ENCODE data around the gene OR10P1. TPM values are rescaled to one million over a fixed set of nuclear protein-coding genes. Genes with fewer than 3 reads are reported as not detected.

The OR10P1 gene
- total RNA-seq, 1 experiment from 2014 or later, result not detected

DNA sequence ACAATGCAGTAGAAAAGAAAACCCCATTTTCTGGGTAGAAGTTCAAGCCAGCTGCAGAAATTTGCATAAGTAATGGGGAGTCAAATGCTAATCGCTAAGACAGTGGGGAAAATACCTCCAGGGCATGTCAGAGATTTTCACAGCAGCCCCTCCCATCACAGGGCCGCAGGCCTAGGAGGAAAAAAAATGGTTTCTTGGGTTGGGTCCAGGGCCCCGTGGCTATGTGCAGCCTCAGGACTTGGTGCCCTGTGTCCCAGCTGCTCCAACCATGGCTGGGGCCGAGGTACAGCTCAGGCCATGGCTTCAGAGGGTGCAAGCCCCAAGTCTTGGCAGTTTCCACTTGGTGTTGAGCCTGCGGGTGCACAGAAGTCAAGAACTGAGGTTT, 14.6 kb downstream of the OR10P1 start:
- DNase-seq (ENCODE audit: low read depth), result no peak

DNA sequence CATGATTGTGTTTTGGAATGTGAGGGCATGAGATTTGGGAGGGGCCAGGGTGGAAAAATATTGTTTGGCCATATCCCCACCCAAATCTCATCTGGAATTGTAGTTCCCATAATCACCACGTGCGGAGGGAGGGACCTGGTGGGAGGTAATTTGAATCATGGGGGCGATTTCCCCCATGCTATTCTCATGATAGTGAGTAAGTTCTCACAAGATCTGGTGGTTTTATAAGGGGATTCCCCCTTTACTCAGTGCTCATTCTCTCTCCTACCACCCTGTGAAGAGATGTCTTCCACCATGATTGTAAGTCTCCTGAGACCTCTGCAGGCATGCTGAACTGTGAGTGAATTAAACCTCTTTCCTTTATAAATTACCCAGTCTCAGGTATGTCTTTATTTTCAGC, 15.7 kb downstream of the OR10P1 start:
- no peak for DNase-seq (ENCODE audit: low read depth)

DNA sequence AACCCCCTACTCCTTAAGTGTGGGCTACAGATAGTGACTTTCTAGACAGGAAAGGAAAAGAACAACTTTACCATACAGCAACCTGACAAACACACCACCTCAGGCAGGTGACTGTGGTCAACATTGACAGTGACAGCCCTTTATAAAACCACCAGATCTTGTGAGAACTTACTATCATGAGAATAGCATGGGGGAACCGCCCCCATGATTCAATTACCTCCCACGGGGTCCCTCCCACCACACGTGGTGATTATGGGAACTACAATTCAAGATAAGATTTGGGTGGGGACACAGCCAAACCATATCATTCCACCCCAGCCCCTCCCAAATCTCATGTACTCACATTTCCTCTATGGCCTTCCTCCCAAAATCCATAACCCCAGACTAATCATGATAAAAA, 16.3 kb downstream of the OR10P1 start:
- DNase-seq (ENCODE audit: low read depth), result no peak

DNA sequence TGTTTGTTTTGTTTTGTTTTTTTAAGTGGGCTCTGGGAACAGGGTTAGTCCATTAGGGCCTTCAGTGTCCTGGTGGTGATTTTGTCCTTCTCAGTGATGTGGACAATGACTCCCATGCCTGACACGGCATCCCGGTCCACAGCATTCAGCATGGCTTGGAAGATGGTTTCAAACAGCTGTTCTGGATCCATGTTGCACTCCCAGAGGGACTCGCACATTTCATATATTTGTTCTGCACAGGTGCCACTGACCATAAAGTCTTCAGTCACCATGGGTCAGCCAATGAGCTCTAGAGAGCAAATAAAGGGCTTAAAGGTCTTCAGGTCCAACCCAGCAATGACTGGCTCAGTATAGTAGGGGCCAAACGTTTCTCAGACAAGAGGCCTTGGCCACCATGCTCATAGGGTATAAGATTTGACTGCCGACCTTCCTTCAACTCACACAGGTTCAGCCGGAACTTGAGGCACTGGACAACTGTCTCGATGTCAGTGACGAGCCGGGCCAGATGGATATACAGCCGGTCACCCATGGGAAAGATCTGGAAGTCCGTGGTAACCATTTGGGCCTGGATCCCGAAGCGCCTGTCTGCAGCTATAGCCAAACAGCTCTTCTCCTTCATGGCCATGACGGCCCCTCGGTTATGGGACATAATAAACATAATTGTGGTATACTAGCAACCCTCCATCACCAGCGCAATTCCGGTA, 18.0 kb downstream of the OR10P1 start:
- peak; percentile 68 for DNase-seq (ENCODE audit: low read depth)

DNA sequence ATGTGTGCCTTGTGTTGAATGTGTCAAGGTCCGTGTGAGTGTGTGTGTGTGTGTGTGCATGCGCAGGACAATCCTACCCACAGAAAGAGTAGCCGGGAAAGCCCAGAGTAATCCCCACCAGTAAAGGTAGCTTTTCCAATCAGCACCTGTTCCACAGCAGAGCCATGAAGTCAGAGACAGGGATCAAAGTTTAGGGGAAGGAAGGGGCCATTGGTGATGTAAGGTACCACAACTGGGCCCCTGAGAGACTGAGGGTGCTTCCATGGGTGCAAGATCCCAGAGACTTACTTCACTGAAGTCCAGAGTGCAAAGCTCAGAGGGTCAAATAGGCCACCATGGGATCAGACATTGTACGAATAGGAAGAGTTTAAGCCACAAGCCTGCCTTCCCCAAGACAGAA, 20.5 kb downstream of the OR10P1 start:
- DNase-seq (ENCODE audit: low read depth), result no peak

DNA sequence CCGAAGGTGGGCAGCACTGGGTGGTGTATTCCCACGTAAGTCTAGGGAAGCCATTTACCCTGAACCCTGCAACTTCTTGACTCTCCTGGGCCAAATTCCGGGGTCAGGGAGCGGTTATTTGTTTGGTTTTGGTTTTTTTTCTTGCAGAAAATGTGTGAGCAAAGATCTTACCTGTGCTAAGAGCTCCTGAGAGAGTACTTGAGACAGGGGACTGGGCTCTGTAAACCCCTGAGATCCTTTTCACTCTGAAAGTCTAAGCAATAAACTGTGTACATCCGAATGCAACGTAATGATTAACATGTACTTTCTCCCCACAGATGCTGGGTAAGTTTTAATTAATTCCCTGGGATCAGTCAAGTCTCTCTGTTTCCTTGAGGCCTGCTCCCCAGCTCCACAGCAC, 21.5 kb downstream of the OR10P1 start:
- DNase-seq (ENCODE audit: low read depth), result no peak

DNA sequence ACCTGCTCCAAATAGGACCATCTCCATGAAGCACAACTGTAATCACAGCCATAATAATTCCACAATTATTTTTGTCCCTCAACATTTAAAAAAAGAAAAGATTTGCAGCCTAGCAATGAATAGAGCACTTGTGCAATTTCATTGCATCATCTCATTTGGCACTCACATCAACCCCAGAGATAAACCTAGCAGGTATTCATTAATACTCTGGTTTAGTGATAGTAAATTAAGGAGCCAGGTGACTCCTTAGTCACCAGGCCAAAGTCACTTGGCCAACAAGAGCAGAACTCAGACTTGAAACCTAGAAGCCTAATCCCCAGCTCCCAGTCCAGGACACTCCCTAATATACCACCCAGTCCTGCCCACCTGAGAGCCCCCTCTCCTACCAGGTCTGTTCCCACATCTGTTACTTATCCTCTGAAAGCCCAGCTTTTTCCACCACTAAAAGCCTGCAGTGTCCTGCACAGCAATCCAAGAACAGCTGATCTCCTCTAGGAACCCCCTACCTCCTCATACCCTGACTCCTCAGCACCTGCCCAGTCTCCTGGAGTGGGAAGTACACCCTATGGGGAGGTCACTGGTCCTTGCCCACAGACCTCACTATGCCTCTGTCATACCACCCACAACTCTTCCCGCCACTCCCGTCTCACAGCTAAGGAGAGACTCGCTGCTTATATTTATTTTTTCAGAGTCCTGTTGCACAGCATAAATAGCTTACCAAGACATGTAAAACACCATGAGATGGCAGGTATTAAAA, 22.1 kb downstream of the OR10P1 start:
- DNase-seq (ENCODE audit: low read depth), result no peak

DNA sequence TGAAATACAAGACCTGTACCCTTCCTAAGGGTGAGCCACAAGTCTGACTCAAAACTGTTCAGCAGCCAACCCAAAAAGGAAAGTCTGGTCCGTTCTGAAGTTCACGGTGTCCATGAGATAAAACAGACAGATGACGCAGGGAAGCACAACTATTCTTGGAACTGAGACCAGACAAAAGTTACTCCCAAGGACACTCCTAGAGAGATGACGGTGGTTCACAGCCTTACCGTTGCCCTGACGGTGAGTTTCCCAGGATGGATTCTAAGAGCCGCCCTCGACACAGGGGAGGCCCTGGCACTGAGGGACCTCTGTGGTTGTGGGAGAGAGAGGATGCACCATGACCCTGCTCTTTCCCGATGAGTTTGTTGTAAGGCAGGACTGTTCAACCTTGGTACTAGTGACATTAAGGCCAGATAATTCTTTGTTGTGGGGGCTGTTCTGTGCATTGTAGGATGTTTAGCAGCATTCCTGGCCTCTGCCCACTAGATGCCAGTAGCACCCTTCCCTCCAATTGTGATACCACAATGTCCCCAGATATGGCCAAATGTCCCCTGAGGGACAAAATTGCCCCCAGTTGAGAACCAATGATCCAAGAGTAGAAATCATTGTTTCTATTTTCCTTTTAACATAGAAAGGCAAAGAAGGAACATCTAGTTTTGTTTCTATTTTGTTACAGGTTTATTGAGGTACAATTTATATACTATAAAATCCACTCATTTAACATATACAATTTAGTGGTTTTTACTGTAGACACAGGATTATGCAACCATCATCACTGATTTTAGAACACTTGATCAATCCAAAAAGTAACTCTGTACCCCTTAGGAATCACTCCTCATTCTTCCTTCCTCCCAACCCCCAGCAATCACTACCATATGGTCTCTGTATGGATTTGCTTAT, 23.0 kb downstream of the OR10P1 start:
- peak; percentile 53 for DNase-seq (ENCODE audit: low read depth)

DNA sequence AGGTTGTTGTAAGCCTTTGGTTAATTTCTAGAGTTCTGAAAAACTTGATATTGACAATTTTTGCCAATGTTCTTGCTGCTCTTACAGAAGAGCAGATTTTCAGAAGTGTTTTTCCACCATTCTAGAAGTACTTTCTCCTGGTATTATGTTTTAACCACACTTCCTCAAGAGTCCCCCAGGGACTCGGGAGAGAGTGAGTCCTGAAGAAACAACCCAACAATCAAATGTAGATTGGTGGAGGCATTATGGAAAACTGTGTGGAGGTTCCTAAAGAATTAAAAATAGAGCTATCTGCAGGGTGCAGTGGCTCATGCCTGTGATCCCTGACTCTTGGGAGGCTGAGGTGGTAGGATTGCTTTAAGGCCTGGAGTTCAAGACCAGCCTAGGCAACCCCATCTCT, 26.7 kb downstream of the OR10P1 start:
- DNase-seq (ENCODE audit: low read depth), result peak; percentile 71

DNA sequence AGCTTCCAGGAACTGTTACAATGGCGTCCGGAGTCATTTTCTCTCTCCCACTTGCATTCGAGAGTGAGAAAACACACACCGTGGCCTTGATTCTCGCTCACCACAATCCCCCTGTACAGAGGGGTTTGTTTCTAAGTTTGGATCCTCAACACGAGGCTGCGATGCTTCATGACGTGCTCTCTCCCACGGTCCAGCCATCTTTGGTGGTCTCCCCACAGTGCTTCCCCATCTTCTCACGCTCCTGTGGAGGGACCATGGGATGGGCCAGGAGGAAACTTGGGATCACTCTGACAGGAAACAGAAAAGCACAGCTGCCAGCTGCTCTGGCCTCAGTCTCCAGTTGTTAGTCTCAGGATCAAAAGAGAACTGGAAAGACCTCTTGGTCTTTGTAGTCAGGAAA, 28.1 kb downstream of the OR10P1 start:
- peak; percentile 26 for DNase-seq (ENCODE audit: low read depth)

DNA sequence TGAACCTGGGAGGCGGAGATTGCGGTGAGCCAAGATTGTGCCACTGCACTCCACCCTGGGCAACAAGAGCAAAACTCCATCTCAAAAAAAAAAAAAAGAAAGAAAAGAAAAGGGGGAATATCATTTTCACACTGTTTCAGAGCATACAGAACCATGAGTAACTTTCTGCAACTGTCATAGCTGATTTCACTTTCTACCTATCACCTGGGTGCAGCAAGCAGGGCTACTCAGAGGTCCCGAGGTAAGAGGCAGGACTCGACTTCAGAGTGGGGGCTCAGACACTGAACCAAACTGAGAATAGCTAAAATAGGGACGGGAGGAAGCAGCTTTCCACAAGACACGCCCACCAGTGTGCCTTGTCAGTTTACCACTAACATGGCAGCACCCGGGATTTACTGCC, 29.8 kb downstream of the OR10P1 start:
- no peak for DNase-seq (ENCODE audit: low read depth)

DNA sequence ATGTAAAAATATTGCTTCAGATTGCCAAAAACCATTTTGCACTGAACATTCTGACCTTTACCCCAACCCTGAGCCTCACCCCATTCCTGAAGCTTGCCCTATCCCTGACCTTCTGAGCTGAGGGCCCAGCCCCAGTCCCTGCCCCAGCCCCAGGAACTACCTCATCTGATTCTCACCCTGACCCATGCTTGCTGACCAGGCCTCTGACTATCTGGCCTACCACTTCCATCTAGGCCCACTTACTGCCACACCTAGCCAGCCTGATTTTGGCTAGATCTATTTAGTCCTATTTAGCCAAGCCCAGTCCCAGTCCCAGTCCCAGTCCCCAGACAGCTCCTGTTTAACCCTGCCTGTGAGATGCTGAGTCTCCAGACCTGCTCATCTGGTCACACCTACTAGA, 33.6 kb downstream of the OR10P1 start:
- no peak for DNase-seq (ENCODE audit: low read depth)

DNA sequence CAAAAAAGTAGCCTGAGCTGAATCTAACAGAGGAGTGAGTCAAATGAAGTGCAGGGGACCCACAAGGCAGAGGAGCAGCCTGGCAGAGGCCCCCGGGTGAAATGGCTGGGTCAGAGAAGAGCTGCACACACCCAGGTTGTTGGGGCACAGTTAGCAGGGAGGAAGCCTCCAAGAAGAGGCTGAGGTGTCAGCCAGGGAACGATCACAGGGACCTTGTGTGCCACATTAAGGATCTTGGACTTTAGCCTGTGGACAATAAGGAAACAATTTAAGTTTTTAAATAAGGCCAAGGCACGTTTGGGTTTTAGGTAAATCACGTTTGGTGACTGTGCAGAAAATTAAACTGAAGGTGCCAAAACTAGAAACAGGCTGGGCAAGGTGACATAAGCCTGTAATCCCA, 35.1 kb downstream of the OR10P1 start:
- DNase-seq (ENCODE audit: low read depth), result no peak

DNA sequence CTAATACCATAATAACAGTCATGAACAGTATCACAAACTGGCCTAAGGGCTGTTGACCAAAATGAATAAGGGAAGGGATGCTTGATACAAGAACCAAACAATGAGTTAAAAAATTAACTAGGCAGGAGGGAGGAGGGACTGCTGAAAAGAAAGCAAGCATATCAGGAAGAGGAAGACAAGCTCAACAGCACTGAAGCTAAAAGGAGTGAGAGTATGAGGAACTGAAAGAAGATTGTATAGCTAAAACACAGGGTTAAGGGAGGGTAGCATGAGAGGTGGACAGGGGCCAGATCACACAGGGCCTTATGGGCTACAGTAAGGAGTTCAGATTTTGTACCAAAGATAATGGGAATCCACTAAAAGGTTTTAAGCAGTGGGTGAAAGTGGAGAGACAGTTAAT, 36.9 kb downstream of the OR10P1 start:
- DNase-seq (ENCODE audit: low read depth), result no peak

DNA sequence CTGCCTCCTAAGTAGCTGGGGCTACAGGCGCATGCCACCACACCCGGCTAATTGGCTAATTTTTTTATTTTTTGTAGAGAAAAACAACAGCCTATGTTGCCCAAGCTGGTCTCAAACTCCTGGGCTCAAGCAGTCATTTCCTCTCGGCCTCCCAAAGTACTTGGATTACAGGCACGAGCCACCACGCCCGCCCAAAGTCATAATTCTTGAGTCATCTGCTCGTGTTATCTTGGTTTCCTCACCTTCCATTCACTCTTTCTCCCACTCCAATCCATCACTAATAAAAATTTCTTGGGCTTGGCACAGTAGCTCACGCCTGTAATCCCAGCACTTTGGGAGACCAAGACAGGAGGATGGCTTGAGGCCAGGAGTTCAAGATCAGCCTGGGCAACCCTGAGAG, 39.0 kb downstream of the OR10P1 start:
- DNase-seq (ENCODE audit: low read depth), result no peak

DNA sequence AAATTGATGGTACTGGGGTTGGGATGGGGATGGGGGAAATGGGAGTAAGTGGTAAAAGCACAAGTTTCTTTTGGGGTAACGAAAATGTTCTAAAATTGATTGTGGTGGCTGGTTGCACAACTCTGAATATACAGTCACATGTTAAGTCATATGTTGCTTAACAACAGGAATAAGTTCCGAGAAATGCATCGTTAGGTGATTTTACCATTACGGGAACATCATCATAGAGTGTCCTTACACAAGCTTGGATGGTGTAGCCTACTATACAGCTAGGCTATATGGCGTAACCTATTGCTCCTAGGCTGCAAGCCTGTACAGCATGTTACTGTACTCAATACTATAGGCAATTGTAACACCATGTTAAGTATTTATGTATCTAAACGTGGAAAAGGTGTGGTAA, 40.0 kb downstream of the OR10P1 start:
- no peak for DNase-seq (ENCODE audit: low read depth)

DNA sequence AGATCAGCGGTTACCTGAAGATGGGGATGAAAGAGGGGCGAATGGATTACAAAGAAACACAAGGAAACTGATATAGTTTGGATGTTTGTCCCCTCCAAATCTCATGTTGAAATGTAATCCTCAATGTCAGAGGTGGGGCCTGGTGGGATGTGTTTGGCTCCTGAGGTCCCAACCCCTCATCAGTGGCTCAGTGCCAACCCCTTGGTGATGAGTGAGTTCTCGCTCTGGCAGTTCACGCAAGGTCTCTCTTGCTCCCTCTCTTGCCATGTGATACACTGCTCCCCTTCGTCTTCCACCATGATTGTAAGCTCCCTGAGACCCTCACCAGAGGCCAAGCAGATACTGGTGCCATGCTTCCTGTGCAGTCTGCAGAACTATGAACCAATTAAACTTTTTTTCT, 43.0 kb downstream of the OR10P1 start:
- no peak for DNase-seq (ENCODE audit: low read depth)

DNA sequence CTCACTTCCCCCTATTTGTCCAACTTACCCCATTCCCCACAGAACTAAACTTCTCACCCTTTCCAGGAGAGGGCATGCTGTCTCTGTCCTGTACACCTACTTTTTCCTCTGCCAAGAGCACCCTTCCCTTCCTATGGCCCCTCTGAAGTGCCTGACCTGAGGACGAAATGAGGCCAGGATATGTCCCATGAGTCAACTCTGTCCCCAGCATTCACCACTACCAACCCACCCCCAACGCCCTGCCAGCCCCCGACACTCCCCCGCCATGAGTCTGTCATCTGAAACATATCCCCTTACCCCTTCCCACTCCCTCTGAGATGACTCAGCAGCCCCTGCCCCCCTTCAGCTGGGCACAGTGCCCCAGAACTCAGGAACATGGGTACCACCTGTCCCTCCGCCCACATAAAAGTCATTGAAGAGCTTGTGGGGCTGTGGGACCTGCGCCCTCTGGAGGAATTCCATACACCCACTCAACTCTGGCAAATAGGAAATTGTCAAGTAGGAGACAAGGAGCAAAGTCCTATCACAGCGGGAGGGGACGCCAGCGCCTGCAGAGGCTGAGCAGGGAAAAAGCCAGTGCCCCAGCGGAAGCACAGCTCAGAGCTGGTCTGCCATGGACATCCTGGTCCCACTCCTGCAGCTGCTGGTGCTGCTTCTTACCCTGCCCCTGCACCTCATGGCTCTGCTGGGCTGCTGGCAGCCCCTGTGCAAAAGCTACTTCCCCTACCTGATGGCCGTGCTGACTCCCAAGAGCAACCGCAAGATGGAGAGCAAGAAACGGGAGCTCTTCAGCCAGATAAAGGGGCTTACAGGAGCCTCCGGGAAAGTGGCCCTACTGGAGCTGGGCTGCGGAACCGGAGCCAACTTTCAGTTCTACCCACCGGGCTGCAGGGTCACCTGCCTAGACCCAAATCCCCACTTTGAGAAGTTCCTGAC, 44.7 kb downstream of the OR10P1 start:
- DNase-seq (ENCODE audit: low read depth), result peak; percentile 97

DNA sequence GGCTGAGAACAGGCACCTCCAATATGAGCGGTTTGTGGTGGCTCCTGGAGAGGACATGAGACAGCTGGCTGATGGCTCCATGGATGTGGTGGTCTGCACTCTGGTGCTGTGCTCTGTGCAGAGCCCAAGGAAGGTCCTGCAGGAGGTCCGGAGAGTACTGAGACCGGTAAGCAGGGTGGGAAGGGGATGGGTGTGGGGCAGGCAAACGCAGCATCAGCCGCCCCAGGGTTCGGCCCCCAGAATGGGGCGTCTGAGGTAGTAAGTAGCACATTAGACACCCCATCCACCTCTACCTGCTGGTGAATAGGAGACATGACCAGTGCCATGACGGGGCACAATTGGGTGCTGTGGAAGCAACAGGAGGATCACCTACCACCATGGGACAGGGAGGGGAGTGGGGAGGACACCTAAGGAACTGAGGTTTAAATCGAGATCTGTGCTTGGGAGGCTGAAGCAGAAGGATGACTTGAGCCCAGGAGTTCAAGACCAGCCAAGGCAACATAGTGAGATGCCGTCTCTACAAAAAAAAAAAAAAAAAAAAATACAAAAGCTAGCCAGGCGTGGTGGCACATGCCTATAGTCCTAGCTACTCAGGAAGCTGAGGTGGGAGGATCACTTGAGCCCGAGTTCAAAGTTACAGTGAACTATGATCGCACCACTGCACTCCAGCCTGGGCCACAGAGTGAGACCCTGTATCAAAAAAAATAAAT, 45.5 kb downstream of the OR10P1 start:
- DNase-seq (ENCODE audit: low read depth), result no peak

DNA sequence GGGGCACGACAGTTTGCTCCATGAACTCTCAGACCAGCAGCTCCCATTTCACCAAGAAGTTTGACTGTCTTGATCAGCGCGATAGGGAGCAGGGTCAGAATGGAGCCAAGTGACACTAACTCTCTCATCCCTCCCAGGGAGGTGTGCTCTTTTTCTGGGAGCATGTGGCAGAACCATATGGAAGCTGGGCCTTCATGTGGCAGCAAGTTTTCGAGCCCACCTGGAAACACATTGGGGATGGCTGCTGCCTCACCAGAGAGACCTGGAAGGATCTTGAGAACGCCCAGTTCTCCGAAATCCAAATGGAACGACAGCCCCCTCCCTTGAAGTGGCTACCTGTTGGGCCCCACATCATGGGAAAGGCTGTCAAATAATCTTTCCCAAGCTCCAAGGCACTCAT, 47.0 kb downstream of the OR10P1 start:
- DNase-seq (ENCODE audit: low read depth), result no peak

All from LHCN-M2 (cell line).